ENCODE results near the gene CAVIN2.

CAVIN2 gene

GRCh38 chr2:191839918-191840804 is 6.7 kb downstream of the CAVIN2 start:
- no peak for DNase-seq (ENCODE audit: low spot score)

GRCh38 chr2:191838526-191838925 is 8.4 kb downstream of the CAVIN2 start:
- DNase-seq (ENCODE audit: low spot score), result no peak

- no peak for DNase-seq (ENCODE audit: low spot score)
Measured at GRCh38 chr2:191836853-191837769, 9.8 kb downstream of the CAVIN2 start.

GRCh38 chr2:191836471-191836852 is 10.4 kb downstream of the CAVIN2 start:
- no peak for DNase-seq (ENCODE audit: low spot score)

- no peak for DNase-seq (ENCODE audit: low spot score)
Measured at GRCh38 chr2:191835539-191836350, 11.1 kb downstream of the CAVIN2 start.

GRCh38 chr2:191835100-191835499 is 11.8 kb downstream of the CAVIN2 start:
- DNase-seq (ENCODE audit: low spot score), result no peak

- DNase-seq (ENCODE audit: low spot score), result no peak
Measured at GRCh38 chr2:191833356-191833755, 13.5 kb downstream of the CAVIN2 start.

- DNase-seq (ENCODE audit: low spot score), result no peak
Measured at GRCh38 chr2:191832668-191833067, 14.2 kb downstream of the CAVIN2 start.

GRCh38 chr2:191831410-191831994 is 15.4 kb downstream of the CAVIN2 start:
- no peak for DNase-seq (ENCODE audit: low spot score)

- DNase-seq (ENCODE audit: low spot score), result no peak
Measured at GRCh38 chr2:191824398-191824797, 22.5 kb downstream of the CAVIN2 start.

- no peak for DNase-seq (ENCODE audit: low spot score)
Measured at GRCh38 chr2:191821078-191821477, 25.8 kb downstream of the CAVIN2 start.

- no peak for DNase-seq (ENCODE audit: low spot score)
Measured at GRCh38 chr2:191818725-191819350, 28.1 kb downstream of the CAVIN2 start.

GRCh38 chr2:191818133-191818532 is 28.8 kb downstream of the CAVIN2 start:
- no peak for DNase-seq (ENCODE audit: low spot score)

- DNase-seq (ENCODE audit: low spot score), result no peak
Measured at GRCh38 chr2:191815010-191815409, 31.9 kb downstream of the CAVIN2 start.

GRCh38 chr2:191813943-191814342 is 32.9 kb downstream of the CAVIN2 start:
- DNase-seq (ENCODE audit: low spot score), result no peak

GRCh38 chr2:191811807-191812602 is 34.9 kb downstream of the CAVIN2 start:
- DNase-seq (ENCODE audit: low spot score), result peak; percentile 80

- DNase-seq (ENCODE audit: low spot score), result no peak
Measured at GRCh38 chr2:191806396-191806795, 40.5 kb downstream of the CAVIN2 start.

GRCh38 chr2:191804766-191805165 is 42.1 kb downstream of the CAVIN2 start:
- no peak for DNase-seq (ENCODE audit: low spot score)

- DNase-seq (ENCODE audit: low spot score), result no peak
Measured at GRCh38 chr2:191803007-191803406, 43.9 kb downstream of the CAVIN2 start.

- no peak for DNase-seq (ENCODE audit: low spot score)
Measured at GRCh38 chr2:191802180-191802579, 44.7 kb downstream of the CAVIN2 start.

Data from putamen (tissue), 1 donor.